GM23338 (cell line): ENCODE measurements around the gene SLC29A2. TPM values are rescaled to one million over a fixed set of nuclear protein-coding genes. Genes with fewer than 3 reads are reported as not detected.

ENCODE experiments used
- ATAC-seq: fragments of 200-7000 bp; cut with Tn5 transposase; 3 replicates; pipeline ENCODE4 v1.9.1; 2020
- DNase-seq: peaks from one replicate; pipeline ENCODE4 v3.0.0-alpha.2; 2015; ENCODE audit warnings: low spot score
- H2AFZ ChIP-seq: fragments of 200-600 bp; sonication (generic); 2 replicates; pipeline ENCODE4 v1.8.0; 2016; ENCODE audit warnings: antibody characterized with exemption, mild to moderate bottlenecking, moderate library complexity
- H3F3A ChIP-seq: fragments of 200-600 bp; sonication (generic); replicated peaks from 2 replicates; pipeline ENCODE4 v1.8.0; 2017; ENCODE audit warnings: antibody characterized with exemption, mixed run types, low read depth
- H3K27ac ChIP-seq: fragments of 200-600 bp; sonication (generic); 2 replicates; pipeline ENCODE4 v1.6.1; 2016; ENCODE audit warnings: low read depth
- H3K27me3 ChIP-seq: fragments of 200-600 bp; sonication (generic); 2 replicates; pipeline ENCODE4 v1.8.0; 2016; ENCODE audit warnings: mild to moderate bottlenecking, mixed run types, moderate library complexity; ENCODE audit not compliant: insufficient read depth
- H3K36me3 ChIP-seq: fragments of 200-600 bp; sonication (generic); 2 replicates; pipeline ENCODE4 v1.8.0; 2016; ENCODE audit warnings: mild to moderate bottlenecking; ENCODE audit not compliant: insufficient read depth
- H3K4me1 ChIP-seq: fragments of 200-600 bp; sonication (generic); 2 replicates; pipeline ENCODE4 v1.8.0; 2016; ENCODE audit warnings: mild to moderate bottlenecking, moderate library complexity; ENCODE audit not compliant: insufficient read depth
- H3K4me2 ChIP-seq: fragments of 200-600 bp; sonication (generic); 2 replicates; pipeline ENCODE4 v1.7.1; 2017; ENCODE audit warnings: mixed run types
- H3K4me3 ChIP-seq: fragments of 200-600 bp; sonication (generic); 2 replicates; pipeline ENCODE4 v1.6.1; 2016; ENCODE audit warnings: mixed run types
- H3K79me2 ChIP-seq: fragments of 200-600 bp; sonication (generic); replicated peaks from 2 replicates; pipeline ENCODE4 v1.8.0; 2017; ENCODE audit warnings: mild to moderate bottlenecking; ENCODE audit not compliant: insufficient read depth
- H3K9me2 ChIP-seq: fragments of 200-600 bp; sonication (generic); 2 replicates; pipeline ENCODE4 v1.8.0; 2017; ENCODE audit not compliant: insufficient read depth
- H4K20me1 ChIP-seq: fragments of 200-600 bp; sonication (generic); replicated peaks from 2 replicates; pipeline ENCODE4 v1.8.0; 2017; ENCODE audit warnings: mild to moderate bottlenecking; ENCODE audit not compliant: insufficient read depth
- H3K27ac Mint-ChIP-seq: 2 replicates; pipeline ENCODE4 v1.8.0; 2020; ENCODE audit warnings: inconsistent platforms, mild to moderate bottlenecking, moderate library complexity, mixed read lengths
- H3K27me3 Mint-ChIP-seq: 3 replicates; pipeline ENCODE4 v1.8.0; 2022; ENCODE audit warnings: low read depth, mild to moderate bottlenecking, moderate library complexity, mixed read lengths, inconsistent platforms; ENCODE audit not compliant: insufficient read depth, poor library complexity
- H3K36me3 Mint-ChIP-seq: 3 replicates; pipeline ENCODE4 v1.8.0; 2021; ENCODE audit warnings: low read depth, mild to moderate bottlenecking, inconsistent platforms, moderate library complexity, mixed read lengths
- H3K4me1 Mint-ChIP-seq: 3 replicates; pipeline ENCODE4 v1.8.0; 2020; ENCODE audit warnings: mild to moderate bottlenecking, inconsistent platforms, mixed read lengths
- H3K4me3 Mint-ChIP-seq: 3 replicates; pipeline ENCODE4 v1.8.0; 2021; ENCODE audit warnings: moderate library complexity, mild to moderate bottlenecking, inconsistent platforms, mixed read lengths
- H3K9me3 Mint-ChIP-seq: 3 replicates; pipeline ENCODE4 v1.8.0; 2020; ENCODE audit warnings: moderate library complexity, mild to moderate bottlenecking, inconsistent platforms, mixed read lengths
- EZH2phosphoT487 ChIP-seq: fragments of 200-600 bp; sonication (generic); IDR thresholded peaks from one replicate; pipeline ENCODE4 v1.8.1; 2018; ENCODE audit warnings: antibody characterized with exemption; ENCODE audit not compliant: unreplicated experiment
- JUNB ChIP-seq: IDR thresholded peaks from one replicate; pipeline ENCODE4 v1.6.1; 2016; ENCODE audit warnings: antibody characterized with exemption; ENCODE audit not compliant: unreplicated experiment
- POLR2AphosphoS5 ChIP-seq: IDR thresholded peaks from 2 replicates; pipeline ENCODE4 v1.6.1; 2016; ENCODE audit warnings: antibody characterized with exemption, low read depth
- STAT1 ChIP-seq: IDR thresholded peaks from one replicate; pipeline ENCODE4 v1.6.1; 2016; ENCODE audit warnings: antibody characterized with exemption; ENCODE audit not compliant: unreplicated experiment
- ZNF114 ChIP-seq: fragments of 250-450 bp; sonication (Bioruptor Pico); IDR thresholded peaks from 2 replicates; pipeline ENCODE4 v1.5.0; 2020; ENCODE audit warnings: mild to moderate bottlenecking, moderate library complexity
- ZNF331 ChIP-seq: fragments of 250-450 bp; sonication (Bioruptor Pico); IDR thresholded peaks from 2 replicates; pipeline ENCODE4 v1.5.0; 2020; ENCODE audit warnings: low read depth, mild to moderate bottlenecking, moderate library complexity
- polyA plus RNA-seq: library from polyadenylated mRNA; unstranded; fragments of >200 nt; fragmentation: Nextera tagmentation; extraction: Ambion mirVana; gene quantifications from 2 replicates; pipeline ENCODE4 v1.2.1, GENCODE V29; 2016
- total RNA-seq: library from RNA; depleted of rRNA; stranded (reverse); fragments of >200 nt; shearing (Covaris generic); gene quantifications from 2 replicates; pipeline ENCODE4 v1.2.3, GENCODE V29; 2014
- TF ChIP-seq, protein P1 (sequence below): fragments of 250-450 bp; sonication (Bioruptor Pico); IDR thresholded peaks from 2 replicates; pipeline ENCODE4 v1.5.0; 2020; ENCODE audit warnings: mild to moderate bottlenecking, moderate library complexity
- TF ChIP-seq, protein P2 (sequence below), 2 experiments: fragments of 200-600 bp in 1 of 2; sonication (generic) in 1 of 2; conservative IDR thresholded peaks; 2 replicates each; pipeline versions ENCODE4 v1.5.1 to v1.6.1; 2016 to 2017; ENCODE audit warnings: antibody characterized with exemption in 2 of 2, low read depth in 2 of 2, mild to moderate bottlenecking in 2 of 2, moderate library complexity in 1 of 2

SLC29A2 gene
- total and polyA plus RNA-seq, 2 experiments from 2014 or later, result 26.0 to 31.1 TPM

- TF ChIP-seq ZNF331 (CRISPR knock-in tag) (no peak), JUNB (no peak)
- Mint-ChIP-seq H3K36me3 (peaks cover 25% of the 10 kb centered on the region), H3K27ac (no peak overlapping the region), H3K4me1 (peaks cover 22% of the 10 kb centered on the region), H3K9me3 (no peaks in the 10 kb centered on the region; the same call in 2 of the 3 replicates), H3K4me3 (no peak overlapping the region), H3K27me3 (peaks cover 11% of the 10 kb centered on the region)
- H2AFZ ChIP-seq, result no peak overlapping the region
- H3K4me2 ChIP-seq, result no peak overlapping the region
- no peaks in the 10 kb centered on the region for H3K27me3 ChIP-seq
- H3K27ac ChIP-seq, result no peak overlapping the region
- no peaks in the 10 kb centered on the region; the same call in 1 of the 2 replicates for H4K20me1 ChIP-seq
- ATAC-seq (no peak), DNase-seq (no peak)
- no peak overlapping the region for H3K4me3 ChIP-seq
- no peaks in the 10 kb centered on the region; the same call in 1 of the 2 replicates for H3K36me3 ChIP-seq
- 0 out of 2 replicates have a peak, but pooled peaks cover 6% of the 10 kb centered on the region for H3F3A ChIP-seq
- H3K79me2 ChIP-seq, result peaks cover 3% of the 10 kb centered on the region; the same call in 1 of the 2 replicates
- peaks cover 16% of the 10 kb centered on the region; the same call in 1 of the 2 replicates for H3K4me1 ChIP-seq
- H3K9me2 ChIP-seq, result no peaks in the 10 kb centered on the region
Measured at GRCh38 chr11:66338276-66339161, 33.0 kb downstream of the SLC29A2 start.

- peaks cover 18% of the 10 kb centered on the region for H3K4me1 Mint-ChIP-seq
- no peak overlapping the region for H2AFZ ChIP-seq
- H3K9me2 ChIP-seq, result no peaks in the 10 kb centered on the region
- H3K9me3 Mint-ChIP-seq, result no peaks in the 10 kb centered on the region
- DNase-seq (no peak), ATAC-seq (no peak)
- H4K20me1 ChIP-seq, result no peaks in the 10 kb centered on the region; the same call in 1 of the 2 replicates
- H3K4me3 Mint-ChIP-seq, result no peak overlapping the region; the same call in 2 of the 3 replicates
- H3K27ac Mint-ChIP-seq, result peak overlapping the region; percentile 56; the same call in 1 of the 2 replicates
- H3K27me3 ChIP-seq, result no peaks in the 10 kb centered on the region
- peaks cover 8% of the 10 kb centered on the region for H3K27me3 Mint-ChIP-seq
- H3K27ac ChIP-seq, result peak overlapping the region; percentile 76; the same call in 1 of the 2 replicates
- no peaks in the 10 kb centered on the region for H3K79me2 ChIP-seq
- no peaks in the 10 kb centered on the region; the same call in 1 of the 2 replicates for H3K36me3 ChIP-seq
- H3F3A ChIP-seq, result 0 out of 2 replicates have a peak, but pooled peaks cover 6% of the 10 kb centered on the region
- H3K4me1 ChIP-seq, result peaks cover 16% of the 10 kb centered on the region; the same call in 1 of the 2 replicates
- H3K4me3 ChIP-seq, result no peak overlapping the region
- H3K4me2 ChIP-seq, result no peak overlapping the region
- H3K36me3 Mint-ChIP-seq, result peaks cover 19% of the 10 kb centered on the region
- TF ChIP-seq ZNF114 (CRISPR knock-in tag) (no peak), STAT1 (no peak), POLR2AphosphoS5 (no peak), EZH2phosphoT487 (no peak)
- TF ChIP-seq, protein P1, sequence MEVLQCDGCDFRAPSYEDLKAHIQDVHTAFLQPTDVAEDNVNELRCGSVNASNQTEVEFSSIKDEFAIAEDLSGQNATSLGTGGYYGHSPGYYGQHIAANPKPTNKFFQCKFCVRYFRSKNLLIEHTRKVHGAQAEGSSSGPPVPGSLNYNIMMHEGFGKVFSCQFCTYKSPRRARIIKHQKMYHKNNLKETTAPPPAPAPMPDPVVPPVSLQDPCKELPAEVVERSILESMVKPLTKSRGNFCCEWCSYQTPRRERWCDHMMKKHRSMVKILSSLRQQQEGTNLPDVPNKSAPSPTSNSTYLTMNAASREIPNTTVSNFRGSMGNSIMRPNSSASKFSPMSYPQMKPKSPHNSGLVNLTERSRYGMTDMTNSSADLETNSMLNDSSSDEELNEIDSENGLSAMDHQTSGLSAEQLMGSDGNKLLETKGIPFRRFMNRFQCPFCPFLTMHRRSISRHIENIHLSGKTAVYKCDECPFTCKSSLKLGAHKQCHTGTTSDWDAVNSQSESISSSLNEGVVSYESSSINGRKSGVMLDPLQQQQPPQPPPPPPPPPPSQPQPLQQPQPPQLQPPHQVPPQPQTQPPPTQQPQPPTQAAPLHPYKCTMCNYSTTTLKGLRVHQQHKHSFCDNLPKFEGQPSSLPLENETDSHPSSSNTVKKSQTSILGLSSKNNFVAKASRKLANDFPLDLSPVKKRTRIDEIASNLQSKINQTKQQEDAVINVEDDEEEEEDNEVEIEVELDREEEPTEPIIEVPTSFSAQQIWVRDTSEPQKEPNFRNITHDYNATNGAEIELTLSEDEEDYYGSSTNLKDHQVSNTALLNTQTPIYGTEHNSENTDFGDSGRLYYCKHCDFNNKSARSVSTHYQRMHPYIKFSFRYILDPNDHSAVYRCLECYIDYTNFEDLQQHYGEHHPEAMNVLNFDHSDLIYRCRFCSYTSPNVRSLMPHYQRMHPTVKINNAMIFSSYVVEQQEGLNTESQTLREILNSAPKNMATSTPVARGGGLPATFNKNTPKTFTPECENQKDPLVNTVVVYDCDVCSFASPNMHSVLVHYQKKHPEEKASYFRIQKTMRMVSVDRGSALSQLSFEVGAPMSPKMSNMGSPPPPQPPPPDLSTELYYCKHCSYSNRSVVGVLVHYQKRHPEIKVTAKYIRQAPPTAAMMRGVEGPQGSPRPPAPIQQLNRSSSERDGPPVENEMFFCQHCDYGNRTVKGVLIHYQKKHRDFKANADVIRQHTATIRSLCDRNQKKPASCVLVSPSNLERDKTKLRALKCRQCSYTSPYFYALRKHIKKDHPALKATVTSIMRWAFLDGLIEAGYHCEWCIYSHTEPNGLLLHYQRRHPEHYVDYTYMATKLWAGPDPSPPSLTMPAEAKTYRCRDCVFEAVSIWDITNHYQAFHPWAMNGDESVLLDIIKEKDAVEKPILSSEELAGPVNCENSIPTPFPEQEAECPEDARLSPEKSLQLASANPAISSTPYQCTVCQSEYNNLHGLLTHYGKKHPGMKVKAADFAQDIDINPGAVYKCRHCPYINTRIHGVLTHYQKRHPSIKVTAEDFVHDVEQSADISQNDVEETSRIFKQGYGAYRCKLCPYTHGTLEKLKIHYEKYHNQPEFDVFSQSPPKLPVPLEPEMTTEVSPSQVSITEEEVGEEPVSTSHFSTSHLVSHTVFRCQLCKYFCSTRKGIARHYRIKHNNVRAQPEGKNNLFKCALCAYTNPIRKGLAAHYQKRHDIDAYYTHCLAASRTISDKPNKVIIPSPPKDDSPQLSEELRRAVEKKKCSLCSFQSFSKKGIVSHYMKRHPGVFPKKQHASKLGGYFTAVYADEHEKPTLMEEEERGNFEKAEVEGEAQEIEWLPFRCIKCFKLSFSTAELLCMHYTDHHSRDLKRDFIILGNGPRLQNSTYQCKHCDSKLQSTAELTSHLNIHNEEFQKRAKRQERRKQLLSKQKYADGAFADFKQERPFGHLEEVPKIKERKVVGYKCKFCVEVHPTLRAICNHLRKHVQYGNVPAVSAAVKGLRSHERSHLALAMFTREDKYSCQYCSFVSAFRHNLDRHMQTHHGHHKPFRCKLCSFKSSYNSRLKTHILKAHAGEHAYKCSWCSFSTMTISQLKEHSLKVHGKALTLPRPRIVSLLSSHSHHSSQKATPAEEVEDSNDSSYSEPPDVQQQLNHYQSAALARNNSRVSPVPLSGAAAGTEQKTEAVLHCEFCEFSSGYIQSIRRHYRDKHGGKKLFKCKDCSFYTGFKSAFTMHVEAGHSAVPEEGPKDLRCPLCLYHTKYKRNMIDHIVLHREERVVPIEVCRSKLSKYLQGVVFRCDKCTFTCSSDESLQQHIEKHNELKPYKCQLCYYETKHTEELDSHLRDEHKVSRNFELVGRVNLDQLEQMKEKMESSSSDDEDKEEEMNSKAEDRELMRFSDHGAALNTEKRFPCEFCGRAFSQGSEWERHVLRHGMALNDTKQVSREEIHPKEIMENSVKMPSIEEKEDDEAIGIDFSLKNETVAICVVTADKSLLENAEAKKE (CRISPR knock-in tag), result no peak
- TF ChIP-seq, protein P2, sequence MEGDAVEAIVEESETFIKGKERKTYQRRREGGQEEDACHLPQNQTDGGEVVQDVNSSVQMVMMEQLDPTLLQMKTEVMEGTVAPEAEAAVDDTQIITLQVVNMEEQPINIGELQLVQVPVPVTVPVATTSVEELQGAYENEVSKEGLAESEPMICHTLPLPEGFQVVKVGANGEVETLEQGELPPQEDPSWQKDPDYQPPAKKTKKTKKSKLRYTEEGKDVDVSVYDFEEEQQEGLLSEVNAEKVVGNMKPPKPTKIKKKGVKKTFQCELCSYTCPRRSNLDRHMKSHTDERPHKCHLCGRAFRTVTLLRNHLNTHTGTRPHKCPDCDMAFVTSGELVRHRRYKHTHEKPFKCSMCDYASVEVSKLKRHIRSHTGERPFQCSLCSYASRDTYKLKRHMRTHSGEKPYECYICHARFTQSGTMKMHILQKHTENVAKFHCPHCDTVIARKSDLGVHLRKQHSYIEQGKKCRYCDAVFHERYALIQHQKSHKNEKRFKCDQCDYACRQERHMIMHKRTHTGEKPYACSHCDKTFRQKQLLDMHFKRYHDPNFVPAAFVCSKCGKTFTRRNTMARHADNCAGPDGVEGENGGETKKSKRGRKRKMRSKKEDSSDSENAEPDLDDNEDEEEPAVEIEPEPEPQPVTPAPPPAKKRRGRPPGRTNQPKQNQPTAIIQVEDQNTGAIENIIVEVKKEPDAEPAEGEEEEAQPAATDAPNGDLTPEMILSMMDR (conservative IDR thresholded peaks at IDR 0.05; ENCODE audit: low read depth in 2 of 2), result no peak
Measured at GRCh38 chr11:66337103-66337899, 34.3 kb downstream of the SLC29A2 start.
